Measurements from ENCODE around the gene WDR44. TPM values are rescaled to one million over a fixed set of nuclear protein-coding genes. Genes with fewer than 3 reads are reported as not detected.

The WDR44 gene
- polyA plus RNA-seq, 2 of the 4 experiments (the other 2 are of a cell fraction): 9.9 to 22.1 TPM

DNA sequence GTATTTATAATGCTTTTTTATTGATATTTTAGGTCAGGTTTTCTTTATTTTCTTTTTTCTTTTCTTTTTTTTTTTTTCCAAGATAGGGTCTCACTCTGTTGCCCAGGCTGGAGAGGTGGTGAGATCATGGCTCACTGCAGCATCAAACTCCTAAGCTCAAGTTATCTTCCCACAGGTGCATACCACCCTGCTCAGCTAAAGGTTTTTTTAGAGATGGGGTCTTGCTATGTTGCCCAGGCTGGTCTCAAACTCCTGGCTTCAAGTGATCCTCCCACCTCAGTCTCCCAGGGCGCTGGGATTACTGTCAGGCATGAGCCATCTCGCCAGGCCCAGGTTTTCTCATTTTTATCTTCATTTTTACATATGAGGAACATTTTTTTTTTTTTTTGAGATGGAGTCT, 3.3 kb downstream of the WDR44 start:
- POLR2A ChIA-PET: no interaction called here
- DNase-seq (ENCODE audit: low read depth in 1 of 2, low spot score in 1 of 2): no peak

DNA sequence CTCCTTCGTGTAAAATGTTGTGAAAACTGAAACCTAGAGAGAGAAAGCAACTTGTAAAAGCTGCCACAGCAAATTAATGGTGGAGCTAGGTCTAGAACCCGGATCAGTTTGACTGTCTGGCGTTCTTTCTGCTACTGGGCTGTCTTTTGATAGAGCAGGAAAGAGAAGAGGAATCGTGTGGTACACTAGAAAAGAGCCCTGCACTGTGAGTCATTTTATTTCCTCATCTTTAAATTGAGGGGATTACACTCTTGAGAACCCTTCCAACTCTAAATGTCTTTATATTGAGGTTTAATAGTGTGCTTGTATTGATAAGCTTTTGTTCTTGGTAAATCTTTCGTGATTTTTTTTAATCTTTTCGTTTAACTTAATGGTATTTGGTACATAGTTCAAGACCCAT, 4.3 kb downstream of the WDR44 start:
- Histone ChIP-seq H3K4me2 (peak overlapping the region; percentile 29; the same call in 2 of the 3 replicates), H3K27ac (0 out of 6 replicates have a peak overlapping the region, but pooled peaks of 1 of the 2 experiments have one; percentile 10), H3K4me1 (peaks cover 36% of the 10 kb centered on the region), H3K4me3 (no peak overlapping the region), H3K9me3 (no peaks in the 10 kb centered on the region)
- TF ChIP-seq MYC (IDR thresholded peaks at IDR 0.05; ENCODE audit: borderline replicate concordance, low read length): no peak
- no peak for TF ChIP-seq MAZ (IDR thresholded peaks at IDR 0.05; ENCODE audit: borderline replicate concordance, low read depth, low read length)
- TF ChIP-seq EHMT2 (IDR thresholded peaks at IDR 0.05; ENCODE audit: low read depth): no peak
- TF ChIP-seq HDAC2 (IDR thresholded peaks at IDR 0.05): no peak
- TF ChIP-seq JUN (IDR thresholded peaks at IDR 0.05): no peak
- no peak for TF ChIP-seq NPAS2 (CRISPR knock-in tag; IDR thresholded peaks at IDR 0.05; ENCODE audit: borderline replicate concordance)
- no peak for TF ChIP-seq EP300 (IDR thresholded peaks at IDR 0.05)
- no peak for TF ChIP-seq ZSCAN20 (CRISPR knock-in tag; IDR thresholded peaks at IDR 0.05)
- TF ChIP-seq SMC3 (IDR thresholded peaks at IDR 0.05): no peak
- TF ChIP-seq BHLHE40 (IDR thresholded peaks at IDR 0.05; ENCODE audit: low read depth, low read length): no peak
- TF ChIP-seq POLR2AphosphoS2 (conservative IDR thresholded peaks at IDR 0.05; ENCODE audit: low read length): no peak
- FAIRE-seq (no peak), DNase-seq (ENCODE audit: low read depth in 1 of 2, low spot score in 1 of 2) (no peak), ATAC-seq (no peak)
- POLR2A ChIA-PET: no interaction called here
- WGBS (ENCODE audit: missing lambda C conversion rate): 66% methylated on average over 6 of the region's 6 CpGs
- CTCF ChIA-PET: interaction anchor here (1.3 kb wide), 1 partner anchor 24 kb away, joined by 5 read pairs; no protein-coding TSS in a partner anchor

More for the DNA sequence above, 3.3 kb downstream of the WDR44 start:
- Histone ChIP-seq H3K4me1 (peaks cover 40% of the 10 kb centered on the region), H3K4me3 (no peak overlapping the region), H3K27ac (no peak overlapping the region), H3K4me2 (no peak overlapping the region), H3K9me3 (no peaks in the 10 kb centered on the region)
- TF ChIP-seq POLR2A (IDR thresholded peaks at IDR 0.05; ENCODE audit: low read length) (no peak), FOXS1 (CRISPR knock-in tag; IDR thresholded peaks at IDR 0.05) (no peak), CHD2 (IDR thresholded peaks at IDR 0.05; ENCODE audit: low read length, partially characterized antibody) (no peak), RNF2 (IDR thresholded peaks at IDR 0.05; ENCODE audit: borderline replicate concordance, low read depth) (no peak), CBX8 (IDR thresholded peaks at IDR 0.05) (no peak), EHMT2 (IDR thresholded peaks at IDR 0.05; ENCODE audit: low read depth) (no peak)
- TF ChIP-seq, protein P1, sequence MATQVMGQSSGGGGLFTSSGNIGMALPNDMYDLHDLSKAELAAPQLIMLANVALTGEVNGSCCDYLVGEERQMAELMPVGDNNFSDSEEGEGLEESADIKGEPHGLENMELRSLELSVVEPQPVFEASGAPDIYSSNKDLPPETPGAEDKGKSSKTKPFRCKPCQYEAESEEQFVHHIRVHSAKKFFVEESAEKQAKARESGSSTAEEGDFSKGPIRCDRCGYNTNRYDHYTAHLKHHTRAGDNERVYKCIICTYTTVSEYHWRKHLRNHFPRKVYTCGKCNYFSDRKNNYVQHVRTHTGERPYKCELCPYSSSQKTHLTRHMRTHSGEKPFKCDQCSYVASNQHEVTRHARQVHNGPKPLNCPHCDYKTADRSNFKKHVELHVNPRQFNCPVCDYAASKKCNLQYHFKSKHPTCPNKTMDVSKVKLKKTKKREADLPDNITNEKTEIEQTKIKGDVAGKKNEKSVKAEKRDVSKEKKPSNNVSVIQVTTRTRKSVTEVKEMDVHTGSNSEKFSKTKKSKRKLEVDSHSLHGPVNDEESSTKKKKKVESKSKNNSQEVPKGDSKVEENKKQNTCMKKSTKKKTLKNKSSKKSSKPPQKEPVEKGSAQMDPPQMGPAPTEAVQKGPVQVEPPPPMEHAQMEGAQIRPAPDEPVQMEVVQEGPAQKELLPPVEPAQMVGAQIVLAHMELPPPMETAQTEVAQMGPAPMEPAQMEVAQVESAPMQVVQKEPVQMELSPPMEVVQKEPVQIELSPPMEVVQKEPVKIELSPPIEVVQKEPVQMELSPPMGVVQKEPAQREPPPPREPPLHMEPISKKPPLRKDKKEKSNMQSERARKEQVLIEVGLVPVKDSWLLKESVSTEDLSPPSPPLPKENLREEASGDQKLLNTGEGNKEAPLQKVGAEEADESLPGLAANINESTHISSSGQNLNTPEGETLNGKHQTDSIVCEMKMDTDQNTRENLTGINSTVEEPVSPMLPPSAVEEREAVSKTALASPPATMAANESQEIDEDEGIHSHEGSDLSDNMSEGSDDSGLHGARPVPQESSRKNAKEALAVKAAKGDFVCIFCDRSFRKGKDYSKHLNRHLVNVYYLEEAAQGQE (IDR thresholded peaks at IDR 0.05): no peak
- CTCF ChIA-PET: interaction anchor here (1.3 kb wide), 1 partner anchor 23 kb away, joined by 5 read pairs; no protein-coding TSS in a partner anchor
- FAIRE-seq (no peak), ATAC-seq (no peak)
- WGBS (ENCODE audit: missing lambda C conversion rate): 93% methylated on average over 2 of the region's 2 CpGs

DNA sequence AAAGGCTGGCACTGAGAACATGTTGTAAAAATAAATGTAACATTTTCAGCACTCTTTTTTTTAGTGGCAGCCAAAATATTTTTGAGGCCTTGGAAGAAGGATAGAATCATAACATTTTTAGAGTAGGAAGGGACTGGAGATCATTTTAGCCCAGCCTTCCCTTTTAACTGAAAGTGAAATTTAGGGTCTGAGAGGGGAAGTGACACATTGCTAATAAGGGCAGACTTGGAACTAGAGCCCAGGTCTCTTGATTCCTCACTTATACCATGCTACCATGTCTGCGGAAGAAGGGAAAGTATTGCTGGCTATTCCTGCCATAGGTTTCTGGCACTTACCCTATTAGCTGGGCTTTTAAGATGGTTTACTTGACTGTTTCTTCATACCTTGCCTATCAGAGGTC, 4.8 kb downstream of the WDR44 start:
- H3K4me2 ChIP-seq: peak overlapping the region; percentile 29; the same call in 1 of the 3 replicates
- H3K4me1 ChIP-seq: peaks cover 41% of the 10 kb centered on the region
- 81% methylated on average over 1 of the region's 1 CpG for WGBS (ENCODE audit: missing lambda C conversion rate)
- no peaks in the 10 kb centered on the region for H3K9me3 ChIP-seq
- no peak overlapping the region for H3K27ac ChIP-seq
- no peak overlapping the region for H3K4me3 ChIP-seq
- ChIA-PET CTCF (no interaction called here), POLR2A (no interaction called here)
- ATAC-seq (no peak), FAIRE-seq (no peak), DNase-seq (ENCODE audit: low read depth in 1 of 2, low spot score in 1 of 2) (no peak)
- TF ChIP-seq, protein P1 (IDR thresholded peaks at IDR 0.05): no peak
- TF ChIP-seq RARB (CRISPR knock-in tag; IDR thresholded peaks at IDR 0.05): no peak
- TF ChIP-seq FOXS1 (CRISPR knock-in tag; IDR thresholded peaks at IDR 0.05): no peak
- no peak for TF ChIP-seq KDM5A (IDR thresholded peaks at IDR 0.05)
- TF ChIP-seq NR3C1 (IDR thresholded peaks at IDR 0.05): no peak
- no peak for TF ChIP-seq EHMT2 (IDR thresholded peaks at IDR 0.05; ENCODE audit: low read depth)
- TF ChIP-seq KDM1A (IDR thresholded peaks at IDR 0.05; ENCODE audit: low read depth): no peak
- no peak for TF ChIP-seq HOXB13 (CRISPR knock-in tag; IDR thresholded peaks at IDR 0.05; ENCODE audit: low read depth)
- no peak for TF ChIP-seq TFCP2L1 (CRISPR knock-in tag; IDR thresholded peaks at IDR 0.05)
- TF ChIP-seq RCOR1 (IDR thresholded peaks at IDR 0.05; ENCODE audit: low read depth, low read length): no peak
